ENCODE data around the gene CCDC9B. TPM values are rescaled to one million over a fixed set of nuclear protein-coding genes. Genes with fewer than 3 reads are reported as not detected.

Gene CCDC9B
- 10 to 100 TPM in 3 of 7 donors, 1 to 10 TPM in 4; 3.5 to 19.4 (median 9.4) TPM for total RNA-seq
- 1 to 10 TPM; 2.2 to 8.0 (median 3.1) TPM for polyA plus RNA-seq
- long read RNA-seq, donor 1 = 0 reads
- long read RNA-seq, donor 2 = 0 reads

DNA sequence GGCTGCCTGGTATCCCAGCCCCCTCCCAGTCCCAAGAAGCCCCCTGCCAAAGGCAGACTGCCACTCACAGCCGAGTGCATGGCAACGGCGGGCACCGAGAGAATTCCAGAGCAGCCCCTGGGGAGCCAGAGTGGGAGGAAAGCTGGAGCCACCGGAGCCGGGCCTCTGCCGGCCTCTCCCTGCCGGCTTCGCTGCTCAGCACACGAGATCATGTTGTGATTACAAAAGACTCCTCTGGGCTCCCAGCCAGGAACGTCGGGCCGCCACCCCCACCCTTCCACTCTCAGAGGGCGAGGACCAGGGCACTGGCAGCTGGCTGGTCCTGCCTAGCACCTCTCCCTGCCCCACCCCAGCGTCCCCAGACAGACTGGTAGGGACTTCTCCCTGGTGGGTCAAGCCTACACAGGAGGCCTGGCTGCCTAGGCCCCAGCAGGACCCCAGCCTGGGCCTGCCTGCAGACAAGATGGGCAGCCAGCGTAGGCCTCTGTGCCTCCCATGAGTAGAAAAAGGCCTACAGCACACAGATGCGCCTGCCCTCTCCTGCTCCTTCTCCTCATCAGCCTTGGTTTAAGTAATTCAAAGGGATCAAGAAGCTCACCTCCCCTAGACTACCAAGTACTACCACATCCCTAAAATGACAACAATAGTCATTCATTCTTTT lies at the start of gene CCDC9B:
TSS of gene CCDC9B (minus strand) at position 200 of the 661 bp plus-strand sequence. CDS start at position 80, 120 bp downstream.
- H3K9me3 ChIP-seq = no peaks in the 10 kb centered on the region
- DNase-seq = peak; percentile 85
- TF ChIP-seq POLR2A (IDR thresholded peaks at IDR 0.05) (no peak), POLR2AphosphoS5 (IDR thresholded peaks at IDR 0.05) (peak; percentile 57 to 75 (median 72))
- peak within 1 kb of the TSS in 5 of 8 donors; percentile 14 to 55 (median 24) for H3K4me3 ChIP-seq
- WGBS, 5 donors = 30 to 100% (median 48%) methylated on average over 2 to 17 of the region's 17 CpGs
- intact Hi-C loops (cut with DNase I; ENCODE audit: low total_unique reads) = loop anchor here (5.0 kb wide), 1 partner anchor 81 kb away; no protein-coding TSS in a partner anchor
- peaks cover 9 to 79% (median 50%) of the 10 kb centered on the region in 6 donors for H3K4me1 ChIP-seq
- H3K27me3 ChIP-seq (replicated peaks in 1 of 7) = peaks cover 0 to 13% (median 0%) of the 10 kb centered on the region in 7 donors
- peak within 1 kb of the TSS; percentile 39 to 88 (median 79) for H3K27ac ChIP-seq
- H3K36me3 ChIP-seq = no peaks in the 10 kb centered on the region

DNA sequence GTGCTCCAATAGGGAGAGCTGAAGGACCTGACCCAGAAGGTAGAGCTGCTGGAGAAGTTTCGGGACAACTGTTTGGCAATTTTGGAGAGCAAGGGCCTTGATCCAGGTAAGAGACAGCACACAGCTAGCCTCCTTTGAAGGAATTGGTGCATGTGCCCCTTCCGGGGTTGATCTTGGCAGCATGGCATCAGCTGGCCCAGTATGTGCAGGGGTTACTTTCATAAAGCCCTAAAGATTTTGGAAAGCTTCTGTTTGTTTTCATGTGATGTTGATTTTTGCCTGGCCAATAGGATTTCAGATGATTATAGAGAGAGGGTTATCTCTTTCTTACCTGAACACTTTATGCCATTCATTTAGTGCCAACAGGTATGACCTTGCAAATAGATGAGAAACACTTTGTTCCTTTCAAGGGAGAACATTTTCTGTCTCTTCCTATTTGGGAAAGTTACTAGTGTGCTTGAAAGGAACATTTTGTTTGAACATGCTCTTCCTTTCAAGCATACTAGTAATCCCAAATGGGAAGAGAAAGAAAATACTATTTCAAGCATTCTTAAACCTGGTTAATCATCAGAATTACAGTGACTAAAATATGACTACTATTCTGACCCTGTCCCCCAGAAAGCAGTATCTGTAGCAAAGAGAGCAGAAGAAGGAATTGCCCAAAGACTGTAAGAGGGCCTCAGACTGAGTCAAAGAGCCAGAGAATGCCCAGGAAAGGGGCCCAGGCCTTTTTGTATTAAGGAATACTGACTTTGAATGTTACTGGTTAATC lies 49.3 kb upstream of the CCDC9B start:
- H3K27ac ChIP-seq = peak overlapping the region in 5 of 8 donors; percentile 69 to 86 (median 77)
- H3K4me3 ChIP-seq = no peak overlapping the region
- no peaks in the 10 kb centered on the region for H3K27me3 ChIP-seq (replicated peaks in 1 of 7)
- H3K36me3 ChIP-seq = peaks cover 3 to 91% (median 37%) of the 10 kb centered on the region in 6 donors
- peak; percentile 28 for DNase-seq
- H3K4me1 ChIP-seq = peaks cover 0 to 29% (median 10%) of the 10 kb centered on the region in 6 donors
- WGBS, 5 donors = 89 to 96% (median 93%) methylated on average over 2 of the region's 2 CpGs
- TF ChIP-seq POLR2A (IDR thresholded peaks at IDR 0.05) (no peak), POLR2AphosphoS5 (IDR thresholded peaks at IDR 0.05) (no peak)
- TF ChIP-seq, protein P1, sequence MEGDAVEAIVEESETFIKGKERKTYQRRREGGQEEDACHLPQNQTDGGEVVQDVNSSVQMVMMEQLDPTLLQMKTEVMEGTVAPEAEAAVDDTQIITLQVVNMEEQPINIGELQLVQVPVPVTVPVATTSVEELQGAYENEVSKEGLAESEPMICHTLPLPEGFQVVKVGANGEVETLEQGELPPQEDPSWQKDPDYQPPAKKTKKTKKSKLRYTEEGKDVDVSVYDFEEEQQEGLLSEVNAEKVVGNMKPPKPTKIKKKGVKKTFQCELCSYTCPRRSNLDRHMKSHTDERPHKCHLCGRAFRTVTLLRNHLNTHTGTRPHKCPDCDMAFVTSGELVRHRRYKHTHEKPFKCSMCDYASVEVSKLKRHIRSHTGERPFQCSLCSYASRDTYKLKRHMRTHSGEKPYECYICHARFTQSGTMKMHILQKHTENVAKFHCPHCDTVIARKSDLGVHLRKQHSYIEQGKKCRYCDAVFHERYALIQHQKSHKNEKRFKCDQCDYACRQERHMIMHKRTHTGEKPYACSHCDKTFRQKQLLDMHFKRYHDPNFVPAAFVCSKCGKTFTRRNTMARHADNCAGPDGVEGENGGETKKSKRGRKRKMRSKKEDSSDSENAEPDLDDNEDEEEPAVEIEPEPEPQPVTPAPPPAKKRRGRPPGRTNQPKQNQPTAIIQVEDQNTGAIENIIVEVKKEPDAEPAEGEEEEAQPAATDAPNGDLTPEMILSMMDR (IDR thresholded peaks at IDR 0.05 in 8 of 11, conservative IDR thresholded peaks at IDR 0.05 in 3 of 11) = no peak
- intact Hi-C loops (cut with DNase I; ENCODE audit: low total_unique reads) = no loop called here
- H3K9me3 ChIP-seq = no peaks in the 10 kb centered on the region

DNA sequence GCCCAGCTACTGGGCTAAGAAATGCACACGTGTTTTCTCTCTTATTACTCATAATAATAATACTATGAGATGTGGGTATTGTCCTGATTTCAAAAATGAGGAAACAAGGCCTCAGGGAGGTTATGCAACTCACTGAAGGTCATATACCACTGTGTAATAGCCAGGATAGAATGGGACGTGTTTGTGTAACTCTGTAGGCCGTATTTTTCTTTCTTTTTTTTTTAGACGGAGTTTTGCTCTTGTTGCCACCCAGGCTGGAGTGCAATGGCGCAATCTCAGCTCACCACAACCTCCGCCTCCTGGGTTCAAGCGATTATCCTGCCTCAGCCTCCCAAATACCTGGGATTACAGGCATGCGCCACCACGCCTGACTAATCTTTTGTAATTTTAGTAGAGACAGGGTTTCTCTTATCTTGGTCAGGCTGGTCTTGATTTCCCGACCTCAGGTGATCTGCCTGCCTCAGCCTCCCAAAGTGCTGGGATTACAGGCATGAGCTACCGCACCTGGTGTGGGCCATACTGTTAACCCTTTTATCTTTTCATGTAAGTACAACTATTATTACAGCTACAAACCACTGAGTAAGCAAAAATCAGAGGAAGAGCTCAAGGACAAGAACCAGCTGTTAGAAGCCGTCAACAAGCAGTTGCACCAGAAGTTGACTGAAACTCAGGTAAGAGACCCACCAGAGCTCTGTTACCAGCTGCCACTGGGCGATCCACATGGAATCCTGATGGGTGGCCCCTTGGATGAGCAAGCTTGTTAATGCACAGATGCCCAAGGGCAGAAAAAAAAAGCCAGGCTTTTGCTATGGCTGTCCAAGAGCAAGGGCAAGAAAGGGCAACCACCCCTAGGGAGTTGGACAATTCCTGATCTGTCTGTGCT lies 48.4 kb upstream of the CCDC9B start:
- Histone ChIP-seq H3K4me1 (peaks cover 0 to 34% (median 12%) of the 10 kb centered on the region in 6 donors), H3K4me3 (no peak overlapping the region), H3K36me3 (peaks cover 3 to 83% (median 37%) of the 10 kb centered on the region in 6 donors), H3K27ac (peak overlapping the region in 7 of 8 donors; percentile 18 to 86 (median 72)), H3K27me3 (replicated peaks in 1 of 7) (no peaks in the 10 kb centered on the region), H3K9me3 (no peaks in the 10 kb centered on the region)
- DNase-seq = peak; percentile 71
- TF ChIP-seq POLR2A (IDR thresholded peaks at IDR 0.05) (no peak), POLR2AphosphoS5 (IDR thresholded peaks at IDR 0.05) (peak in 1 of 3 donors; percentile 19)
- TF ChIP-seq, protein P1 (IDR thresholded peaks at IDR 0.05 in 8 of 11, conservative IDR thresholded peaks at IDR 0.05 in 3 of 11) = no peak
- intact Hi-C loops (cut with DNase I; ENCODE audit: low total_unique reads) = no loop called here
- WGBS, 5 donors = 63 to 83% (median 69%) methylated on average over 13 of the region's 13 CpGs

DNA sequence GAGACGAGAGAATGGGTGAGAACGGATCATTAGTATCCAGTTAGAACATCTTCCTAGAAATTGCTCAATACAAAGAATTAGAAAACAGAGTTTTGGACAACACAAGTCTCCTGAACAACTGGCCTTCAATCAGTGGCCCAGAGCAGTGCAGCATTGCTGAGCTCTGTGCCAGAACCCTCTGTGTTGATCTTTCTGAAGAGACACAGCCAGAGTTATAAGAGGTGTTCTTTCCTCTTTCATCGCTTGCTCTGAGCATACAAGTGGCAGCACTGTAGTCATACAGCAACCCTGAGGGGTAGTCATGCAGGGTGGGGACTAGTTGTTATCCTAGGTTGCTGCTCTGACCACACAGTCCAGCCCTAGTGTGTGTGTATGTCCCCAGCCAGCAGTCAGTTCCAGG lies 45.7 kb upstream of the CCDC9B start:
- no peaks in the 10 kb centered on the region for H3K9me3 ChIP-seq
- WGBS, 5 donors = 92 to 99% (median 95%) methylated on average over 3 of the region's 3 CpGs
- H3K4me1 ChIP-seq = peaks cover 0 to 55% (median 29%) of the 10 kb centered on the region in 6 donors
- intact Hi-C loops (cut with DNase I; ENCODE audit: low total_unique reads) = no loop called here
- H3K27ac ChIP-seq = no peak overlapping the region
- H3K4me3 ChIP-seq = no peak overlapping the region
- H3K36me3 ChIP-seq = peaks cover 3 to 56% (median 19%) of the 10 kb centered on the region in 6 donors
- no peak for DNase-seq
- H3K27me3 ChIP-seq (replicated peaks in 1 of 7) = no peaks in the 10 kb centered on the region
- TF ChIP-seq POLR2A (IDR thresholded peaks at IDR 0.05) = no peak
- TF ChIP-seq, protein P1 (IDR thresholded peaks at IDR 0.05 in 8 of 11, conservative IDR thresholded peaks at IDR 0.05 in 3 of 11) = no peak
- TF ChIP-seq POLR2AphosphoS5 (IDR thresholded peaks at IDR 0.05) = no peak

All from spleen (tissue), 13 donors.